Smooth muscle cell (in vitro differentiated cells): ENCODE results near the gene MTUS2. TPM values are rescaled to one million over a fixed set of nuclear protein-coding genes. Genes with fewer than 3 reads are reported as not detected.
"Not testable (repeated sequence)": the region's sequence is repeated elsewhere in the genome, so short reads cannot be mapped to it uniquely, and the experiment has no call there.

Experiments
- DNase-seq: peaks from one replicate; lab custom pipeline; 2025; ENCODE audit not compliant: unreplicated experiment; lab: John Stamatoyannopoulos, UW
- H2AFZ ChIP-seq: fragments of 200-600 bp; sonication (generic); 2 replicates; pipeline ENCODE4 v1.6.0; 2016; ENCODE audit warnings: antibody characterized with exemption, low read depth, mild to moderate bottlenecking
- H3F3A ChIP-seq: fragments of 200-600 bp; sonication (generic); 2 replicates; pipeline ENCODE4 v1.6.0; 2017; ENCODE audit warnings: antibody characterized with exemption, low read depth
- H3K27ac ChIP-seq: fragments of 200-600 bp; sonication (generic); 2 replicates; pipeline ENCODE4 v1.5.1; 2016; ENCODE audit warnings: low read depth, mild to moderate bottlenecking
- H3K27me3 ChIP-seq: fragments of 200-600 bp; sonication (generic); 2 replicates; pipeline ENCODE4 v1.6.1; 2016; ENCODE audit warnings: low read depth, mild to moderate bottlenecking
- H3K36me3 ChIP-seq: fragments of 200-600 bp; sonication (generic); 2 replicates; pipeline ENCODE4 v1.5.1; 2016; ENCODE audit warnings: low read depth
- H3K4me1 ChIP-seq: fragments of 200-600 bp; sonication (generic); 2 replicates; pipeline ENCODE4 v1.5.1; 2016; ENCODE audit warnings: low read depth
- H3K4me2 ChIP-seq: fragments of 200-600 bp; sonication (generic); 2 replicates; pipeline ENCODE4 v1.6.0; 2016; ENCODE audit warnings: mild to moderate bottlenecking
- H3K4me3 ChIP-seq: fragments of 200-600 bp; sonication (generic); 2 replicates; pipeline ENCODE4 v1.5.1; 2016; ENCODE audit warnings: mild to moderate bottlenecking
- H3K79me2 ChIP-seq: fragments of 200-600 bp; sonication (generic); 2 replicates; pipeline ENCODE4 v1.6.0; 2016; ENCODE audit warnings: low read depth, mild to moderate bottlenecking
- H3K9ac ChIP-seq: fragments of 200-600 bp; sonication (generic); 2 replicates; pipeline ENCODE4 v1.6.0; 2016; ENCODE audit warnings: low read depth
- H3K9me3 ChIP-seq: fragments of 200-600 bp; sonication (generic); replicated peaks from 2 replicates; pipeline ENCODE4 v1.5.1; 2016; ENCODE audit warnings: low read depth
- H4K20me1 ChIP-seq: fragments of 200-600 bp; sonication (generic); 2 replicates; pipeline ENCODE4 v1.6.0; 2016; ENCODE audit warnings: low read depth
- WGBS: methylation state at CpG from one replicate; pipeline ENCODE4 v1.1.7; 2016; ENCODE audit warnings: low lambda C conversion rate; 5-methylcytosine and 5-hydroxymethylcytosine counted together
- polyA plus RNA-seq: library from polyadenylated mRNA; unstranded; fragments of >200 nt; fragmentation: Nextera tagmentation; extraction: Ambion mirVana; gene quantifications from 2 replicates; pipeline ENCODE4 v1.2.1, GENCODE V29; 2016
- total RNA-seq: library from RNA; depleted of rRNA; stranded (reverse); fragments of >200 nt; gene quantifications from 2 replicates; pipeline ENCODE4 v1.2.3, GENCODE V29; 2014
- TF ChIP-seq, protein P1 (sequence below): fragments of 200-600 bp; sonication (generic); IDR thresholded peaks from 2 replicates; pipeline ENCODE4 v1.5.1; 2017; ENCODE audit warnings: borderline replicate concordance, mild to moderate bottlenecking, antibody characterized with exemption; ENCODE audit not compliant: insufficient read depth, poor library complexity, severe bottlenecking

Gene MTUS2
- total and polyA plus RNA-seq, 2 experiments from 2014 or later = 0.06 to 0.63 TPM

DNA sequence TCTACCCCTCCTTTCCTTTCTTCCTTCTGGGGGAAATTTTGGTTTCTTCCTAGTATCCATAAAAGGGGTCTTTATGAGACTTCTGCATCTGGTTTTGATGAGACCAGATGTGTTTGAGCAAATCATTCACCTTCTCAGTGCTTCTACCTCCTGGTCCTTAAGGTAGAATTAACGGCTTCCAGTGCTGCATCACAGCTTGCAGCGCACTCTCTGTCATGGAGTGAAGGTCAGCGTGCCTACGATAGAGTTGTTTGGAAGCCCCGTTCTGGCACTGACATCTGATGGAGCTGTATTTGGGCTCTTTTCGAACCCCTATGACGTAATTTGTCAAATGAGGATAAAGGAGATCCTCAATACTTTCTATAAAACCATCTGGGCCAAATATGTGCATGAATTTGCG is 164.2 kb downstream of the MTUS2 start:
- Histone ChIP-seq H3K36me3 (no peaks in the 10 kb centered on the region), H3K79me2 (no peaks in the 10 kb centered on the region), H3K4me2 (no peak overlapping the region), H3K4me3 (no peak overlapping the region), H3K27me3 (no peaks in the 10 kb centered on the region), H3K4me1 (no peaks in the 10 kb centered on the region), H3F3A (no peaks in the 10 kb centered on the region), H4K20me1 (no peaks in the 10 kb centered on the region), H2AFZ (no peak overlapping the region), H3K27ac (no peak overlapping the region), H3K9me3 (no peaks in the 10 kb centered on the region), H3K9ac (no peak overlapping the region)
- TF ChIP-seq, protein P1, sequence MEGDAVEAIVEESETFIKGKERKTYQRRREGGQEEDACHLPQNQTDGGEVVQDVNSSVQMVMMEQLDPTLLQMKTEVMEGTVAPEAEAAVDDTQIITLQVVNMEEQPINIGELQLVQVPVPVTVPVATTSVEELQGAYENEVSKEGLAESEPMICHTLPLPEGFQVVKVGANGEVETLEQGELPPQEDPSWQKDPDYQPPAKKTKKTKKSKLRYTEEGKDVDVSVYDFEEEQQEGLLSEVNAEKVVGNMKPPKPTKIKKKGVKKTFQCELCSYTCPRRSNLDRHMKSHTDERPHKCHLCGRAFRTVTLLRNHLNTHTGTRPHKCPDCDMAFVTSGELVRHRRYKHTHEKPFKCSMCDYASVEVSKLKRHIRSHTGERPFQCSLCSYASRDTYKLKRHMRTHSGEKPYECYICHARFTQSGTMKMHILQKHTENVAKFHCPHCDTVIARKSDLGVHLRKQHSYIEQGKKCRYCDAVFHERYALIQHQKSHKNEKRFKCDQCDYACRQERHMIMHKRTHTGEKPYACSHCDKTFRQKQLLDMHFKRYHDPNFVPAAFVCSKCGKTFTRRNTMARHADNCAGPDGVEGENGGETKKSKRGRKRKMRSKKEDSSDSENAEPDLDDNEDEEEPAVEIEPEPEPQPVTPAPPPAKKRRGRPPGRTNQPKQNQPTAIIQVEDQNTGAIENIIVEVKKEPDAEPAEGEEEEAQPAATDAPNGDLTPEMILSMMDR = no peak
- WGBS = 79% methylated on average over 8 of the region's 8 CpGs
- DNase-seq = no peak

DNA sequence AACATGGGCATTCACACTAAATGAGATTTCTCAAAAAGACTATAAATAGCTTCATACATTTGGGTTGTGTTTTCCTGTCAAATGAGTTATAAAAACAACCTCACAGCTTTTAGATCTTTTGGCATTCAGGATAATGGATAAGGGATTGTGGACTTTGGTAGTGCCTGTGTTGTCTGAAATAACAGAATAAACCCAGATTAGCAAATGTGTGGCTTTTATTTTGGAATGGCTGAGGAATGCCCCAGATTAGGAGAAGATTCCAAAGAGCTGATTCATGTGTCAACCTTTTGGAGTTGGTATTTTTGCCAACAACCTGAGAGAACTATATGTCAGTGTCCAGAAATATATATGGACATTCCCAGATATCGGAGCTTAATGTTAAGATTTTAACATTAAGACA is 164.7 kb downstream of the MTUS2 start:
- H3K9me3 ChIP-seq = no peaks in the 10 kb centered on the region
- H3K27me3 ChIP-seq = no peaks in the 10 kb centered on the region
- no peak overlapping the region for H3K27ac ChIP-seq
- DNase-seq = no peak
- H2AFZ ChIP-seq = no peak overlapping the region
- WGBS = 78% methylated on average over 1 of the region's 1 CpG
- TF ChIP-seq, protein P1 = no peak
- H3K4me2 ChIP-seq = no peak overlapping the region
- H3K9ac ChIP-seq = no peak overlapping the region
- no peak overlapping the region for H3K4me3 ChIP-seq
- H3K4me1 ChIP-seq = no peaks in the 10 kb centered on the region
- no peaks in the 10 kb centered on the region for H3K36me3 ChIP-seq
- no peaks in the 10 kb centered on the region for H4K20me1 ChIP-seq
- no peaks in the 10 kb centered on the region for H3F3A ChIP-seq
- no peaks in the 10 kb centered on the region for H3K79me2 ChIP-seq

DNA sequence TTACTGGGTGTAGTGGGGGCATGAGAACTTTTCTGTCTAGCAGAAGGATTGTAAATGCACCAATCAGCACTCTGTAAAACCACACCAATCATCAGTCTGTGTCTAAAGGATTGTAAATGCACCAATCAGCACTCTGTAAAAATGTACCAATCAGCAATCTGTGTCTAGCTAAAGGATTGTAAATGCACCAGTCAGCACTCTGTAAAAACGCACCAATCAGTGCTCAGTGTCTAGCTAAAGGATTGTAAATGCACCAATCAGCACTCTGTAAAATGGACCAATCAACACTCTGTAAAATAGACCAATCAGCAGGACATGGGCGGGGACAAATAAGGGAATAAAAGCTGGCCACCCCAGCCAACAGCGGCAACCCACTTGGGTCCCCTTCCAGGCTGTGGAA is 170.2 kb downstream of the MTUS2 start:
- H3K27ac ChIP-seq, H3K4me3 ChIP-seq, H3K27me3 ChIP-seq, H3K9ac ChIP-seq, H3K79me2 ChIP-seq, H3K4me2 ChIP-seq, H3K4me1 ChIP-seq, H3K9me3 ChIP-seq, H3K36me3 ChIP-seq, H3F3A ChIP-seq, DNase-seq, H4K20me1 ChIP-seq, H2AFZ ChIP-seq: not testable (repeated sequence)
- WGBS = 60% methylated on average over 3 of the region's 3 CpGs

DNA sequence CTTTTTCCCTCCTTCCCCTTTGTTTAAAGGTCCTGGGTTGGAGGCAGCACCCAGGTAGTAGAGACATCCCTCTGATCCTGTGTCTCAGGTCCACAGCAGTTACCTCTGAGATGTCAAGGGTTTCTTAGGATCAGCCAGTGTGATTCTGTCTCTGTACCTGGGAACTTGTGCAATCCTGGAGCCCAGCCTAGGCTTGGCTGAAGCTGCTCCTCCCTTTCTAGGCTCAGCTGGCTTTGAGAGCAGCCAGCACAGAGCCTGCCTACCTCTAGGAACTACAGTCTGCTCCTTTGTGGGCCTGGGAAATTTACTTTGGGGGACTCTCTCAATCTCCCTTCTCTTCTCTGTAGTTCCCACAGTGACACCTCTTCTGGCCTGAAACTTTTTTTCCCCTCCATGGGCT is 171.6 kb downstream of the MTUS2 start:
- Histone ChIP-seq H3K4me2 (no peak overlapping the region), H2AFZ (no peak overlapping the region), H3K4me3 (no peak overlapping the region), H3K79me2 (no peaks in the 10 kb centered on the region), H3K36me3 (no peaks in the 10 kb centered on the region), H3K27ac (no peak overlapping the region), H3K9ac (no peak overlapping the region), H3K9me3 (no peaks in the 10 kb centered on the region), H4K20me1 (no peaks in the 10 kb centered on the region), H3F3A (no peaks in the 10 kb centered on the region), H3K27me3 (no peaks in the 10 kb centered on the region), H3K4me1 (no peaks in the 10 kb centered on the region)
- TF ChIP-seq, protein P1 = no peak
- no peak for DNase-seq
